Measurements from ENCODE around the gene CXCL11. TPM values are rescaled to one million over a fixed set of nuclear protein-coding genes. Genes with fewer than 3 reads are reported as not detected.
"Not testable (repeated sequence)": the region's sequence is repeated elsewhere in the genome, so short reads cannot be mapped to it uniquely, and the experiment has no call there.

The CXCL11 gene
- total RNA-seq, 1 donor from 2014 or later = not detected

DNA sequence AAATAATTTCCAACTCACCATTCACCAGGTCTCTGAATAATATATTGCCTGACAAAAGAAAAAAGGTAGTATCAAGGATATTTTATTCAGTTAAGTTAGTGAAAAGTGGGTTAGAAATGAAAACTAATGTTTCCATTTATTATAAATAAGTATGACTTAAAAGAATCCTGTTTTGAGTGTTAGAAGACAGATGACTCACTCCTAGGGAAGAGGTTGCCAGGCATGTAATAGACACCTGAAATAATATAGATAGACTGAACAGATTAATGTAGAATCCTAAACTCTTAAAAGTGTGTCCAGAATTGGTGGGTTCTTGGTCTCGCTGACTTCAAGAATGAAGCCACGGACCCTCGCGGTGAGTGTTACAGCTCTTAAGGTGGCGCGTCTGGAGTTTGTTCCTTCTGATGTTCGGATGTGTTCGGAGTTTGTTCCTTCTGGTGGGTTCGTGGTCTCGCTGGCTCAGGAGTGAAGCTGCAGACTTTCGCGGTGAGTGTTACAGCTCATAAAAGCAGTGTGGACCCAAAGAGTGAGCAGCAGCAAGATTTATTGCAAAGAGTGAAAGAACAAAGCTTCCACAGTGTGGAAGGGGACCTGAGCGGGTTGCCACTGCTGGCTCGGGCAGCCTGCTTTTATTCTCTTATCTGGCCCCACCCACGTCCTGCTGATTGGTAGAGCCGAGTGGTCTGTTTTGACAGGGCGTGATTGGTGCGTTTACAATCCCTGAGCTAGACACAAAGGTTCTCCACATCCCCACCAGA lies 6.5 kb upstream of the CXCL11 start:
- DNase-seq = not testable (repeated sequence)

- DNase-seq = no peak
These were observed 985 bp upstream of the CXCL11 start for GRCh38 chr4:76036855-76037254.

GRCh38 chr4:76035141-76035540 lies 729 bp downstream of the CXCL11 start:
- no peak for DNase-seq

DNA sequence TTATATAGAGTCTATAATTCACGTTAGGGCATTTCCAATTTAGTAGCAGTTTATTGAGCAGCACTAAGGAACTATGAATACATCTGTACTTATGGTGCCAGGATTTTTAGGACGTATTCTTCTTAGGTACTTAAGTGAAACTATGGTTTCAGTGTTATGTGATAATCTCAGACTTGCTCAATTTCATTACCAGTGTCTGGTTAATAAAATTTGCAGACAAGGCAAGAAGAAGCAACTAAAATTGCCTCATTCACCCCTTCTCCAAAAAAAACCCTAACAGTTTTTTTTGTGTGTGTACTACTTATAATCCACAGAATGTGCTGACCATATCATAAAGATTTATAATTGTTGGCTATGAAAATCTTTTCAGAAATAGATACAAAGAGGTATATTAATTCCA lies 6.6 kb downstream of the CXCL11 start:
- DNase-seq = no peak

- no peak for DNase-seq
These were observed 7.5 kb downstream of the CXCL11 start for GRCh38 chr4:76028350-76028765.

DNA sequence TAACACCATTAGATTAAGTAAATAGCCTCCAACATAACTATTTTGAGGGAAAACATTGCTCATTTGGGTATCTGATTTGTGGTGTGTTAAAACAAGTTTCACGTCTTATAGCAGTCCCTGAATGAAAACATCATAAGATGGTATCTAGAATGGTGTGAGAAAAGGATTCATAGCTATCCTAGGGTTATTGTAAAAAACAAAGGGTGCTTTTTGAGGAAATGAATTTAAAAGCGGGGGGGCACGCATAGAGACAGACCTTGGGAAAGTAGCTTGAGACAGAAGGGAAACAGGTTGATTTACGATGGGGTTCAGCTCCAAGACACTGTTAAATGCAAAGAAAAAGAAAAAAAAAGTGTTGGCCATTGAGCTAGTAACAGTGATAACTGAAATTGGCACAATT lies 11.8 kb downstream of the CXCL11 start:
- no peak for DNase-seq

- no peak for DNase-seq
These were observed 12.5 kb downstream of the CXCL11 start, which contains the start of gene CXCL10 for GRCh38 chr4:76023389-76023788. TSS of gene CXCL10 (minus strand) at chr4:76023497. CDS start at chr4:76023431, 66 bp downstream.

DNA sequence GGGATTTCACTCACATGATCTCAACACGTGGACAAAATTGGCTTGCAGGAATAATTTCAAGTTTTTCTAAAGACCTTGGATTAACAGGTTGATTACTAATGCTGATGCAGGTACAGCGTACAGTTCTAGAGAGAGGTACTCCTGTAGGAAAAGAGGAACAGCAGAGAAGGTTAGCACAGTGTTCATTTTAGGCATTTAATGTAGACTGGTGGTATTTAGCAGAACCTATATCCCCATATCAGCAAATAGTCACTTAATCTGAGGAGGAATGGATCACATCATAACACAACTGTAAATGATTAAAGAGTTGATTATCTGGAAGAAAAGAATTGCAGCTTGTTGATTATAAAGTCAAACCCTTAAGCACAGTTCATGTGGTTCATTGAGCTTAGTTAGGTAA lies 13.2 kb downstream of the CXCL11 start:
- no peak for DNase-seq

DNA sequence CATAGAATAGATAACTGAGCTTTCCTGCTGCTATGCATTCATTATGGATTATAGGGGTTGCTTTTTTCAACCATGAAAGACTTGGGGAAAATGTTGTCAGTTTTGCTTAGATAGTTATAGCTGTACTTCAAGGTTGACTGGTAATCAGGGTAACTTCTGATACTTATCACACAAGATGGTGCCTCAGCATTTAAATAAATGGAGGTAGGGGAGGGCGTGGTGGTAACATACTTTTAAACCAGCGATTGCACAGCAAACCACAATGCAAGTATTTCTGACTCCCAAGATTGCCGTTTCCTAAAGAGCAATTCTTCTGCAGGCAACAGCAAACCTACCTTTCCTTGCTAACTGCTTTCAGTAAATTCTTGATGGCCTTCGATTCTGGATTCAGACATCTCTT lies 13.8 kb downstream of the CXCL11 start:
- DNase-seq = no peak

- no peak for DNase-seq
These were observed 18.7 kb downstream of the CXCL11 start for GRCh38 chr4:76017056-76017686.

DNA sequence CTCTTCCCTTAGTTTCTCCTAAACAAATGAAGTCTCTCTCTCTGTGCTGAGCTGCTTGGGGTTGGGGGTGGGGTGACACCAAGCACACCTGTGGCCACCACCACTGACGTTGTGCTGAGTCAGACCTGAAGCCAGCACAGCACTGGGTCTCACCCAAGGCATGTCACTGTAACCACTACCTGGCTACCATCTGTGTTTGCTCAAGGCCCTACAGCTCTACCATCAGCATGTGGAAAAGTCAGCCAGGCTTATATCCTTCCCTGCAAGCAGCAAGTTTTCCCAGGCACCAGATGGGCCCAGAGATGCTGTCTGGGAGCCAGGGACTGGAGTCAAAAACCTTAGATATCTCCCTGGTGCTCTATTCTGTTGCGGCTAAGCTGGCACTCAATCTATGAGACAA lies 19.5 kb downstream of the CXCL11 start:
- DNase-seq = no peak

DNA sequence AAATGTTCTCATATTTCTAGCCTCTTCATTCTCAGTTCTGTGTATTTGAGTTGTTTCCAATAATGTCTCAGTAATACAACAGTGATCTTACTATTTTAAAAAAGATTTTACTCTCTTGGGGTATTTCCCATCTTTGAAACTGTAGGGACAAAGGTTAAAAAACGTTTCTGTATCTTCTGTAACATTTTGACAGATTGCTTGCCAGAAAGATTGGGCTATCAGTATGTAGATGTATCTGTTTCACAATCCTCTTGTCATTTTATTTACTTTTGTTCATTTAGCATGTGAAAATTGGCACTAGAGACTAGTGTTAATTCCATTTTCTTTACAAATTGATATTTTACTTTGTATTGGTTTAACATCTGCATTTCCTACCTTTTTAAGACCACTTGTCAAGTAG lies 22.3 kb downstream of the CXCL11 start:
- DNase-seq = no peak

- DNase-seq = no peak
These were observed 23.5 kb downstream of the CXCL11 start for GRCh38 chr4:76012388-76012801.

DNA sequence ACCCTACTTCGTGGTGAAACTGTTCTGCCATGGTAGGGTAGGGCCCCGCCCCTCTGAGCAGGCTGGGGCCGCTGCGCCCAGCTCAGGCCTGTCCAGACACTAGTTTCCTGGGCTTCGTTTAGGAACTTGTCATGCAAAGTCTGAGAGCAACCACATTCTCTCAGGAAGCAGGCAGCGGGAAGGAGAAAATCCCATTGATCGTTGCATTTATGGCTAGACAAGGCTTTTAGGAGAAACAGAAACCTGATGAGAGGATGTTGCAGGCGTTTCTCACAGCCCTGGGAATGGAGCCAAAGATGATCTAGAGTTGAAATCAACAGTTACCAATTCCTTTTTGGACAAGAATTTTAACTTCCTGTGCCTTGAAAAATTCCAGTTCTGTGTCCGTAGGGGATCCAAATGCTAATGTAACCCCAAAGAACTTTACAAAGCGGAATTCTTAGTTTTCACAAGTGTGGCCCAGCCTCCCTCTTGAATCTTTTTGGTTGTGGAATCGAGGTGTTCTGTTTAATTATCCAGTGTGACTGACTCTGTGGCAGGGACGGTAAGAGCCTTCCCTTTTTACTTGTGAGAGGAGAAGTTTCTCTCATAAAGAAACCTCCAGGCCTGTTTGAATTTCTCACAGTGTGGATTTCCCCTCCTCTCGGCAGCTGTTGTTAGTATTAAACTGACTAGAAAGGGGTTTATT lies 24.0 kb downstream of the CXCL11 start:
- no peak for DNase-seq

GRCh38 chr4:76011018-76011670 lies 24.7 kb downstream of the CXCL11 start:
- DNase-seq = no peak

DNA sequence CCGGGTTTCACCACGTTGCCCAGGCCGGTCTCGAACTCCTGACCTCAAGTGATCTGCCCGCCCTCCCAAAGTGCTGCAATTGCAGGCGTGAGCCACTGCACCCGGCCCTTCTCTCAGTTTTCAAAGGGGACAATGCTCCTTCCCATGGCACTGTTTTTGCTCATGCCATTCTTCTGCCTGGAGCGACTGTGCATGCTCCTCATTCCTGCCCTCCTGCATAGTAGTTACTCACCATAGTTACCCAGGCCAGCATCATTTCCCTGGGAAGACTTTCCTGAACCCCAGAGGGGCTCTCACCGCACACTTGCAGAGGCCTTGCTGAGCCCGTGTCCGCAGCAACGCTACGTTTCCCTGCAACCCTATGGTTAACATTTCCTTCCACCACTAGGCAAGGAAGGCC lies 25.3 kb downstream of the CXCL11 start:
- no peak for DNase-seq

- DNase-seq = no peak
These were observed 26.6 kb downstream of the CXCL11 start for GRCh38 chr4:76009311-76009710.

- DNase-seq = no peak
These were observed 28.6 kb downstream of the CXCL11 start, which contains the start of gene CXCL9 for GRCh38 chr4:76007089-76007862. TSS of gene CXCL9 (minus strand) at chr4:76007509. CDS start at chr4:76007449, 60 bp downstream.

GRCh38 chr4:76003620-76004019 lies 32.2 kb downstream of the CXCL11 start:
- no peak for DNase-seq

DNA sequence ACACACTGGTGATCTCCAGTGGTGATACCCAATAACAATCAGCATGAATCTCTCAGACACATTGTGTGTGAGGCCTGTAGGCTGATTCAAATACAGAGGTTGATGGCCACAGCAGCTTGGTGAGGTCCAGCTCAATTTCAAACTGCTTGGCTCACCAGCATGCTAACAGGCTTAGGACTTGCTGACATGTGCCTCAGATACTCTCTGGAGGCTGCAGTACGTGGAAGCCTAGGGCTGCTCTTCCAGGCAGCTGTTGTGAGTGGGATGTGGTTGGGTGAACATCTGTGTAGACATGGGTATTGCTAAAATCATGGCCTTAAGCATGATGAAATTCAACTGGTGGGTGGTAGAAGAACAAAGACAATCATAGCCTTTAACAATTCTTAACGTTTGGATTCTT lies 32.8 kb downstream of the CXCL11 start:
- DNase-seq = no peak

- DNase-seq = no peak
These were observed 33.7 kb downstream of the CXCL11 start for GRCh38 chr4:76002176-76002575.

DNA sequence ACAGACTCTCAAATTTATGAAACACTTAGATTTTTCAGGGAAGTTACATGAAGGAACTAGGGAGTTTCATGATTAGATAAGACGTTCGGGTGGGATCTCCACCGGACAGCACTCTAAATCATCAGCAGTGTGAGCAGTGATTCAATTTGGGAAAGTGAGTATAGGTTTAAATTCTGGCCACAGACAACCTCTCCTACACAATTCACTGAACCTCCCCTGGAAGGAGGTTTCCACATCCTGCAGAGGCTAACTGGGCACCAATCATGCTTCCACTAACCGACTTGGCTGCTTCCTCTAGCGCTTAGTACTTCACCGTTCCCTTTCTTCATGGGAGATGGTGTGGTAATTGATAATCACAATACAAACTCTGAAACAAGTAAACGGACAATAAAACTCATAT lies 34.2 kb downstream of the CXCL11 start:
- DNase-seq = no peak
